CD4-positive, alpha-beta memory T cell (primary cell): Measurements from ENCODE around the gene ELAPOR1. TPM values are rescaled to one million over a fixed set of nuclear protein-coding genes. Genes with fewer than 3 reads are reported as not detected.
A peak's percentile ranks its signal among the peaks of the same experiment; 100 is the strongest.
"Not testable (repeated sequence)": the region's sequence is repeated elsewhere in the genome, so short reads cannot be mapped to it uniquely, and the experiment has no call there.

Experiments used
- CTCF ChIA-PET: fragments of 350-600 bp; sonication (Branson Sonifier 250); formaldehyde crosslinking; loops from one replicate; lab custom pipeline; 2021; ENCODE audit warnings: inconsistent platforms; ENCODE audit not compliant: partially characterized antibody; lab: Charles Lee
- POLR2A ChIA-PET: fragments of 350-600 bp; sonication (Branson Sonifier 250); formaldehyde crosslinking; loops from one replicate; lab custom pipeline; 2021; ENCODE audit not compliant: partially characterized antibody; lab: Charles Lee
- DNase-seq, 5 donors: peaks; one replicate each; pipeline versions ENCODE4 v3.0.0 to v3.0.0-alpha.2; 2020 to 2022; ENCODE audit warnings: mixed read lengths in 1 of 5
- H3K27ac ChIP-seq: one replicate; pipeline ENCODE4 v1.7.0; 2013; ENCODE audit warnings: low read depth, low read length
- H3K27me3 ChIP-seq: 2 replicates; pipeline ENCODE4 v1.7.0; 2013; ENCODE audit warnings: mild to moderate bottlenecking, low read length, moderate library complexity; ENCODE audit not compliant: insufficient read depth
- H3K36me3 ChIP-seq: 2 replicates; pipeline ENCODE4 v1.7.0; 2013; ENCODE audit warnings: mild to moderate bottlenecking, low read length, moderate library complexity; ENCODE audit not compliant: insufficient read depth
- H3K4me1 ChIP-seq: 2 replicates; pipeline ENCODE4 v1.7.0; 2013; ENCODE audit warnings: mild to moderate bottlenecking, low read length, moderate library complexity; ENCODE audit not compliant: insufficient read depth
- H3K4me3 ChIP-seq, 2 donors: one replicate each; pipeline ENCODE4 v1.7.0; 2013; ENCODE audit warnings: low read length in 2 of 2, mild to moderate bottlenecking in 1 of 2
- H3K9me3 ChIP-seq, 2 donors: one replicate each; pipeline ENCODE4 v1.7.0; 2013; ENCODE audit warnings: low read length in 2 of 2, control low read depth in 1 of 2; ENCODE audit not compliant: control insufficient read depth in 1 of 2
- H3K27ac Mint-ChIP-seq, 7 donors: one replicate each; pipeline ENCODE4 v1.8.0; 2020 to 2021; ENCODE audit warnings: mixed read lengths in 7 of 7, mild to moderate bottlenecking in 6 of 7, inconsistent platforms in 3 of 7, moderate library complexity in 3 of 7
- H3K27me3 Mint-ChIP-seq, 2 donors: one replicate each; pipeline ENCODE4 v1.8.0; 2020 to 2021; ENCODE audit warnings: mixed read lengths in 2 of 2
- H3K36me3 Mint-ChIP-seq, 2 donors: one replicate each; pipeline ENCODE4 v1.8.0; 2020 to 2021; ENCODE audit warnings: mixed read lengths in 2 of 2, inconsistent platforms in 1 of 2, mild to moderate bottlenecking in 1 of 2
- H3K4me1 Mint-ChIP-seq, 4 donors: one replicate each; pipeline ENCODE4 v1.8.0; 2020 to 2021; ENCODE audit warnings: mixed read lengths in 4 of 4, mild to moderate bottlenecking in 1 of 4
- H3K4me3 Mint-ChIP-seq, 8 donors: one replicate each; pipeline ENCODE4 v1.8.0; 2020 to 2021; ENCODE audit warnings: mixed read lengths in 8 of 8, mild to moderate bottlenecking in 7 of 8, moderate library complexity in 6 of 8, inconsistent platforms in 3 of 8
- H3K9me3 Mint-ChIP-seq, 8 donors: one replicate each; pipeline ENCODE4 v1.8.0; 2020 to 2021; ENCODE audit warnings: mixed read lengths in 8 of 8, mild to moderate bottlenecking in 5 of 8, inconsistent platforms in 3 of 8, moderate library complexity in 1 of 8
- intact Hi-C: fragments of 100-400 bp; cut with micrococcal nuclease; formaldehyde crosslinking; loops from one replicate; pipeline ENCODE4 v1.15.1; 2023
- polyA plus RNA-seq, 2 donors: library from polyadenylated mRNA; unstranded; fragments of 300-500 nt; fragmentation: Illumina TruSeq; gene quantifications; one replicate each; pipeline ENCODE4 v1.2.3, GENCODE V29; 2021
- total RNA-seq, 2 experiments: library from RNA; stranded (reverse); gene quantifications; one replicate each; pipeline ENCODE4 v1.2.3, GENCODE V29; 2021

Gene ELAPOR1
- total and polyA plus RNA-seq, 4 experiments from 2014 or later, result 13.7 to 17.8 (median 15.2) TPM

DNA sequence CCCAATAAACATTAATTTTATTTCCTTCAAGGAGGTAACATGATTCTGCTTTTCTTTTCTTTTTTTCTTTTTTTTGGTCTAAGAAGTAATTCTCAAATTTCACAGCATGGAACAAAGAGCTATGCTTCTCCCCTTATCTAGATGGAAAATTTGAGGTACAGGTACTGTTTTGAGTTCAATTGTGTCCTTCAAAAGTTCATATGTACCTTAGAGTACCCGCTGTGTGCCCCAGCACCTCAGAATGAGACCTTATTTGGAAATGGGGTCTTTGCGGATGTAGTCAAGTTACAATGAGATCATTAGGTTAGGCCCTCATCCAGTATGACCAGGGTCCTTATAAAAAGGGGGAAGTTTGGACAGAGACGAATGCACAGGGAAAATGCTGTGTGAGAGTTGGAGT lies 22.0 kb downstream of the ELAPOR1 start:
- H3K4me1 ChIP-seq, result no peaks in the 10 kb centered on the region
- ChIA-PET POLR2A (no interaction called here), CTCF (no interaction called here)
- H3K9me3 ChIP-seq, result no peaks in the 10 kb centered on the region
- no peaks in the 10 kb centered on the region for H3K27me3 ChIP-seq
- Mint-ChIP-seq H3K4me1 (peaks cover 0 to 6% (median 2%) of the 10 kb centered on the region in 4 donors), H3K9me3 (no peaks in the 10 kb centered on the region), H3K4me3 (no peak overlapping the region), H3K27ac (no peak overlapping the region), H3K36me3 (no peaks in the 10 kb centered on the region), H3K27me3 (no peaks in the 10 kb centered on the region)
- H3K27ac ChIP-seq, result no peak overlapping the region
- H3K36me3 ChIP-seq, result no peaks in the 10 kb centered on the region
- no peak overlapping the region for H3K4me3 ChIP-seq
- no peak for DNase-seq
- intact Hi-C loops, result no loop called here

DNA sequence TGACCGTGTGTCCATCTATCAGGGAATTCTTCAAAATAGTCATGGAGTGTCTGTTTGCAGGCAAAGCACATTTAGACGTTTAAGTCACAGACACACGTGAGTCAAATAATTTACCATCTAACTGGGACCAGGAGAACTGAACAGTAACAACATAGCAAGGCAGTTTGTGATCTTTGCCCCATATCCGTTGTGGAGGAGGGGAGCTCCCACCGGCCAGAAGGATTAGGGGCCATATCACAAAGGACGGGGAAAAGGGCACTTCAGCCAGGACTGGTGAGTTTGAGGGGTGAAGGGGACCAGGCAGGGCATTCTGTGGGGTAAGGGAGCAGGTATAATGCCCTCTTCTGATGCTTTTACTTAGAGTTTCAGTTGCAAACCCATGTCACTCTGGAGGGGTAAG lies 22.9 kb downstream of the ELAPOR1 start:
- Histone ChIP-seq H3K9me3 (no peaks in the 10 kb centered on the region), H3K4me3 (no peak overlapping the region), H3K27ac (no peak overlapping the region), H3K4me1 (no peaks in the 10 kb centered on the region), H3K36me3 (no peaks in the 10 kb centered on the region), H3K27me3 (no peaks in the 10 kb centered on the region)
- peaks cover 0 to 6% (median 2%) of the 10 kb centered on the region in 4 donors for H3K4me1 Mint-ChIP-seq
- no peak overlapping the region for H3K27ac Mint-ChIP-seq
- H3K36me3 Mint-ChIP-seq, result no peaks in the 10 kb centered on the region
- no peaks in the 10 kb centered on the region for H3K27me3 Mint-ChIP-seq
- no peak for DNase-seq
- intact Hi-C loops, result no loop called here
- ChIA-PET POLR2A (no interaction called here), CTCF (no interaction called here)
- no peaks in the 10 kb centered on the region for H3K9me3 Mint-ChIP-seq
- H3K4me3 Mint-ChIP-seq, result no peak overlapping the region

DNA sequence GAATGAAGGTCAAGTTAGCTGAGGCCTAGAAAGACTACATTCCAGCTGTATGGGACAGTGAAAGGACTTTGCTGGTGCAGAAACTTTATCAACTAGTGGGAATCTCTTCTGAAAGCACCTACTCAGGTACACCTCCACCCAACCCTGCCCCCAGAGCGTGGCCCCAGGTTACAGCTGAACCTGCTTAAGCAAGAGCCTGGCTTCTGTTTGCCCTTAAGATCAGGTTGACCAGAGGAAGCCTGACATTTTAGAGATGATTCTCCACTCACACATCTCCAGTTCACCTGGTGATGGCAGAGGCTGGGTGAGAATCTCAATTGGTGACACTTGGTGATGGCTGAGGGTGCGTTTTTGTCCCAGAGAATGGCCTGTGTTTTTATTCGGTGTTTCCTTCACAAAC lies 24.0 kb downstream of the ELAPOR1 start:
- Histone ChIP-seq H3K36me3 (no peaks in the 10 kb centered on the region), H3K4me3 (no peak overlapping the region), H3K27me3 (no peaks in the 10 kb centered on the region), H3K9me3 (no peaks in the 10 kb centered on the region), H3K27ac (no peak overlapping the region), H3K4me1 (no peaks in the 10 kb centered on the region)
- Mint-ChIP-seq H3K36me3 (peaks cover 0 to 4% of the 10 kb centered on the region in 2 donors), H3K4me3 (no peak overlapping the region), H3K4me1 (peaks cover 0 to 6% (median 2%) of the 10 kb centered on the region in 4 donors), H3K27ac (no peak overlapping the region), H3K27me3 (no peaks in the 10 kb centered on the region), H3K9me3 (no peaks in the 10 kb centered on the region)
- intact Hi-C loops, result no loop called here
- no peak for DNase-seq
- CTCF ChIA-PET, result no interaction called here
- POLR2A ChIA-PET, result no interaction called here

DNA sequence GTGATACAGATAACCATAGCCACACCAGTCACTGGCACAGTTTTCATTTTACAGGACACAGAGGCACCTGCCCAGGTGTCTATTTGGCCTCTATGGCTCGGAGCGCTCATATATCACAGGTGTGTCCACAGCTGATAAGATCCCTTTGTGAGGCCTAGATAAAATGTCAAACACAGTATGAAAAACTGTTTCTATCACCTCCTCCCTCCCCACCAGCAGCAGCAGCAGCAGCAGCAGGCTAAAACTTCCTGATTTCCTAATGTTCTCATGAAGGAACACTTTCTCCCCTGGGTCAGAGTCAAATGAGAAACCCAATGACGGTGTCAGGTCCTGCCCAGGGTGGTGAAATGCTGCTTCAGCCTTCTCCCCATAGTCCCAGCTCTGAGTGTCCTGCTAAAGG lies 24.4 kb downstream of the ELAPOR1 start:
- H3K27me3 Mint-ChIP-seq, result no peaks in the 10 kb centered on the region
- H3K9me3 Mint-ChIP-seq, result no peaks in the 10 kb centered on the region
- no peak overlapping the region for H3K4me3 ChIP-seq
- H3K4me1 Mint-ChIP-seq, result peaks cover 0 to 6% (median 2%) of the 10 kb centered on the region in 4 donors
- ChIA-PET POLR2A (no interaction called here), CTCF (no interaction called here)
- H3K4me3 Mint-ChIP-seq, result no peak overlapping the region
- no peaks in the 10 kb centered on the region for H3K36me3 ChIP-seq
- no peaks in the 10 kb centered on the region for H3K27me3 ChIP-seq
- no peaks in the 10 kb centered on the region for H3K4me1 ChIP-seq
- DNase-seq, result no peak
- H3K36me3 Mint-ChIP-seq, result peaks cover 0 to 7% of the 10 kb centered on the region in 2 donors
- no peak overlapping the region for H3K27ac Mint-ChIP-seq
- no peak overlapping the region for H3K27ac ChIP-seq
- intact Hi-C loops, result no loop called here
- no peaks in the 10 kb centered on the region for H3K9me3 ChIP-seq

DNA sequence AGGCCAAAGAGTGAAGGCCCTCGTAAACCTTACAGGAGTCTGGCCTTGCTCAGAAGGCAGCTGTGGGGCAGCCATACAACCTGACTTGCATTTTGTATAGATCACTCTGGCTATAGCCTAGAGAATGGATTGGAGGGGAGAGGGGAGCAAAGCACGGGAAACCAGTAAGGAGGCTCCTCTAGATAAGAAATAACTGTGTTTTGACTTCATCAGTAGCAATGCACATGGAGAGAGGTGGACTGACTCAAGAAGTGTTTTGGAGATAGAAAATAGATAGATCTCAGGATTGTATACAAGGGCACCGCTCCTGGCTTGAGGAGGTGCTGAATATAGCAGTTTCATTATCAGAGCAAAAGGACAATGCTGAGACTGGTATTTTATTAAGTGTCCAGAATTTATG lies 26.5 kb downstream of the ELAPOR1 start:
- Histone ChIP-seq H3K27ac (no peak overlapping the region), H3K36me3 (no peaks in the 10 kb centered on the region), H3K9me3 (no peaks in the 10 kb centered on the region), H3K4me3 (no peak overlapping the region), H3K4me1 (no peaks in the 10 kb centered on the region), H3K27me3 (no peaks in the 10 kb centered on the region)
- ChIA-PET CTCF (no interaction called here), POLR2A (no interaction called here)
- peaks cover 0 to 2% (median 0%) of the 10 kb centered on the region in 4 donors for H3K4me1 Mint-ChIP-seq
- H3K27ac Mint-ChIP-seq, result no peak overlapping the region
- no peaks in the 10 kb centered on the region for H3K27me3 Mint-ChIP-seq
- peaks cover 0 to 7% of the 10 kb centered on the region in 2 donors for H3K36me3 Mint-ChIP-seq
- no peak for DNase-seq
- intact Hi-C loops, result no loop called here
- H3K4me3 Mint-ChIP-seq, result peak overlapping the region in 1 of 8 donors; percentile 35
- no peaks in the 10 kb centered on the region for H3K9me3 Mint-ChIP-seq

DNA sequence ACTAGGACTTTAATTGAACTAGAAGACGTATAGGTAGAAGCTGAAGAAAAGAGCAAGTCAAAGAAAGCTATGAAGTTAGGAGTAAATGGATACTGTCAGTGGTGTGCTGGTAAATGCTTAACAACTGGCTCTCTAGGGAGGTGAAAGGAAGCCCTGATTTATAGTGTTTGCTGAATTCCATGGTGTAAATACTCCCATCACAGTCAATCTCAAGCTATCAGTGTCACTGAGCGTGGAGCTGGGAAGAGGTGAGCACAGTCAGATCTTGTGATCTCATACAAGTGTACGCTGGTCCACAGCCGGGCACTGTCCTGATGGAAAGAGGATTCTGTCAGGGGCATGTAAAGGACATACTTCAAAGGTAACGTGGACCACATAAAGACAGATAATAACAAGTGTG lies 28.3 kb downstream of the ELAPOR1 start:
- H3K27me3 Mint-ChIP-seq, result no peaks in the 10 kb centered on the region
- H3K4me1 ChIP-seq, result no peaks in the 10 kb centered on the region
- H3K27ac ChIP-seq, result no peak overlapping the region
- DNase-seq, result no peak
- ChIA-PET POLR2A (no interaction called here), CTCF (no interaction called here)
- intact Hi-C loops, result no loop called here
- no peaks in the 10 kb centered on the region for H3K36me3 ChIP-seq
- H3K36me3 Mint-ChIP-seq, result peaks cover 0 to 7% of the 10 kb centered on the region in 2 donors
- H3K4me3 ChIP-seq, result no peak overlapping the region
- H3K27ac Mint-ChIP-seq, result no peak overlapping the region
- no peaks in the 10 kb centered on the region for H3K9me3 Mint-ChIP-seq
- no peaks in the 10 kb centered on the region for H3K9me3 ChIP-seq
- H3K4me3 Mint-ChIP-seq, result no peak overlapping the region
- peaks cover 0 to 2% (median 0%) of the 10 kb centered on the region in 4 donors for H3K4me1 Mint-ChIP-seq
- no peaks in the 10 kb centered on the region for H3K27me3 ChIP-seq

DNA sequence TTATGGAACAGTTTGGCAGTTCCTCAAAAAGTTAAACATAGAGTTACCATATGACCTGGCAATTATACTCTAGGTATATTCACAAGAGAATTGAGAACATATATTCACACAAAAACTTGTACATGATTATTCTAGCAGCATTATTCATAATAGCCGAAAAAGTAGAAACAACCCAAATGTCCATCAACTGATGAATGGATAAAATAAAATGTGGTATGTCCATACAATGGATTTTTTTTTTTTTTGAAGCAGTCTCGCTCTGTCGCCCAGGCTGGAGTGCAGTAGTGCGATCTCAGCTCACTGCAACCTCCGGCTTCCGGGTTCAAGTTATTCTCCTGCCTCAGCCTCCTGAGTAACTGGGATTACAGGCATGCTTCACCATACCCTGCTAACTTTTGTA lies 28.8 kb downstream of the ELAPOR1 start:
- CTCF ChIA-PET, H3K36me3 ChIP-seq, H3K27me3 Mint-ChIP-seq, POLR2A ChIA-PET, H3K36me3 Mint-ChIP-seq, H3K4me3 Mint-ChIP-seq, H3K4me1 ChIP-seq, H3K27ac ChIP-seq, DNase-seq, H3K4me1 Mint-ChIP-seq, H3K27me3 ChIP-seq, H3K27ac Mint-ChIP-seq, H3K4me3 ChIP-seq, intact Hi-C loops, H3K9me3 ChIP-seq, H3K9me3 Mint-ChIP-seq: not testable (repeated sequence)

DNA sequence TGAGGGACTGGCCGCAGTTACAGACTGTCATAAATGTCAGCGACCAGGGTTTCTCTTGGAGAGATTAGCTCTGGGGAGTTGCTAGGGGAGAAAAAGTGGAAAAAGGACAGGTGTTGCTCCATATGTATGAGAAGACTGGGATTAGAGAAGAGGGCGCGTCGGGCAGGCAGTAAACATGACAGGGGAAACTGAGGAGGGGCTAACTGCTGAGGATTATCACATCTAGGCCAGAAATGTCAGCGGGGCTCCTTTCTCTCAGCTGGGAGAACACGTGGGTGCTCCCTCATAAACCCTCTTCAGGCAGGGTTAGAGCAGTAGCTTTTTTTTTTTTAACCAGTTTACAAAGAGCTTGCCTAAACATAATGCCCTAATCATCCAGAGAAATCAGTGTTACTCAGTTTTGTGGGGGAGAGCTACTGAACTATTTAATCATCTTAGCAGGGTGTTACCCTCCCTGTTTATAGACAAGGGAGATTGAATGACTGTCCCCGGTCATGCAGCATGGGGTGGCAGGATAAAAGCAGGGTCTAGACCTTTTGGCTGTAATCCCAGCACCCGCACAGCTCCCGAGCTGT lies 35.2 kb downstream of the ELAPOR1 start:
- Histone ChIP-seq H3K4me3 (no peak overlapping the region), H3K27ac (no peak overlapping the region), H3K36me3 (no peaks in the 10 kb centered on the region), H3K27me3 (no peaks in the 10 kb centered on the region), H3K9me3 (no peaks in the 10 kb centered on the region), H3K4me1 (no peaks in the 10 kb centered on the region)
- intact Hi-C loops, result no loop called here
- ChIA-PET CTCF (interaction anchor here (2.2 kb wide), 1 partner anchor 36 kb away, joined by 7 read pairs; a partner anchor contains a TSS), POLR2A (no interaction called here)
- H3K36me3 Mint-ChIP-seq, result no peaks in the 10 kb centered on the region
- no peaks in the 10 kb centered on the region for H3K27me3 Mint-ChIP-seq
- DNase-seq, result no peak
- H3K9me3 Mint-ChIP-seq, result no peaks in the 10 kb centered on the region
- no peak overlapping the region for H3K4me3 Mint-ChIP-seq
- no peaks in the 10 kb centered on the region for H3K4me1 Mint-ChIP-seq
- no peak overlapping the region for H3K27ac Mint-ChIP-seq
